ENCODE results near the gene QDPR. TPM values are rescaled to one million over a fixed set of nuclear protein-coding genes. Genes with fewer than 3 reads are reported as not detected.

Gene QDPR
- total RNA-seq, 1 donor from 2014 or later = 45.1 TPM

Other genes with a start within 250 kb of the QDPR start
- not detected for gene CLRN2, start 3.1 kb upstream of the QDPR start, total RNA-seq
- gene LAP3, start 65.1 kb upstream of the QDPR start, total RNA-seq = 72.1 TPM
- gene MED28, start 102.6 kb upstream of the QDPR start, total RNA-seq = 53.0 TPM

All from mucosa of gallbladder (tissue), 1 donor.